ENCODE measurements around the gene MDFI. TPM values are rescaled to one million over a fixed set of nuclear protein-coding genes. Genes with fewer than 3 reads are reported as not detected.

MDFI gene
- total RNA-seq, 1 experiment from 2014 or later: 166 TPM

DNA sequence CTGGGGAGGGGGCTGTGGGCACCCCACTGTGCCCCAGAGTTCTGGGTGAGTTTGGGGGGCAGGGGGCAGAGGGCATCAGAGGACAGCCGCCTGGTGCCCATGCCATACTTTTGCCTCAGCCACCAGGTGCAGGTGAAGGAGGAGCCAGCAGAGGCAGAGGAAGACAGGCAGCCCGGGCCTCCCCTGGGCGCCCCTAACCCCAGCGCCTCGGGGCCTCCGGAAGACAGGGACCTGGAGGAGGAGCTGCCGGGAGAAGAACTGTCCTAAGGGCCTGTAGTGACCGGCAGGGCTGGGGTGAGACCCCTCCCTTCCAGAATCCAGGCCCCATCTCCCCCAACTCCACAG is 39.6 kb upstream of the MDFI start:
- Histone ChIP-seq H3K27ac (no peak overlapping the region), H3K4me1 (no peaks in the 10 kb centered on the region; the same call in 1 of the 2 replicates), H3K27me3 (no peaks in the 10 kb centered on the region), H3K4me3 (no peak overlapping the region), H3K9me3 (replicated peaks) (no peaks in the 10 kb centered on the region), H3K36me3 (peaks cover 4% of the 10 kb centered on the region; the same call in 1 of the 2 replicates)
- no peak for DNase-seq

DNA sequence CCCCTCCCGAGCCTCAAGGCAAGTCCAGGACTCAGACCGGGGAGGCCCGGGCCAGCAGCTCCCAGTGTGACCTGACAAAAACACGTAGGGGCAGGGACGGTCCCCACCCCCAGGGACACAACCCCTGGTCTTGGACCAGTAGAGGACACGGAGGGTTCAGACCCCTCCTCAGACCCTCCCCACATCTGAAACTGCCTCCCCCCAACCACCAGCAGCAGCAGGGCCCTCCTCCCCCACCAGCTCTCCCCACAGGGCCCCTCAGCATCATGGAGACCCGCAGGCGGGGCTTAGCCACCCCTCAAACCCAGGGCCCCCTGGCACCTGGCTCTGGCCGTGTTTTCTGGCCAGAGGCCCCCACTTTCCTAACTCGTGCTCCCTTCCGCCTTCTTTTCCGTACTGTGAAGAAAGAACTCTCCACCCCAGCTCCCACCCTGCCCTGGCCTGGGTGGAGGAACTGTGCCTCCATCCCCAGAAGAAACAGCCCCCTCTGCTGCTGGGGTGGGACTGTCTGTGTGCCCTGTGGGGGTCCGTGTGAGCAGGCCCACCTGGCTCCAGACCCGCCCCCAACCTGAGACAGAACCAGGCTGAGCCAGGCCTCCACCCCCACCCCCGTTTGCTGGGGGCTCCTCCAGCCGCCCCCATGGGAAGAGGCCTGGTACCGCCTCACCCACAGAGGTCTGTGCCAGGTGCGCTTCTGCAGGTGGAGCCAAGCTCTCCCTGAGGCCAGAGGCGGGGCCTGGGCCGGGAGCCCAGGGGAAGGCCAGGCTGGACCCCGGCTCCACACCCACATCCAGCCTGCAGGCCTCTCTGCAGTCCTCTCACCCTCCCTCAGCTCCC is 39.0 kb upstream of the MDFI start:
- Histone ChIP-seq H3K9me3 (replicated peaks) (no peaks in the 10 kb centered on the region), H3K36me3 (peaks cover 4% of the 10 kb centered on the region; the same call in 1 of the 2 replicates), H3K27me3 (no peaks in the 10 kb centered on the region), H3K4me1 (no peaks in the 10 kb centered on the region; the same call in 1 of the 2 replicates), H3K4me3 (no peak overlapping the region), H3K27ac (no peak overlapping the region)
- DNase-seq: no peak

DNA sequence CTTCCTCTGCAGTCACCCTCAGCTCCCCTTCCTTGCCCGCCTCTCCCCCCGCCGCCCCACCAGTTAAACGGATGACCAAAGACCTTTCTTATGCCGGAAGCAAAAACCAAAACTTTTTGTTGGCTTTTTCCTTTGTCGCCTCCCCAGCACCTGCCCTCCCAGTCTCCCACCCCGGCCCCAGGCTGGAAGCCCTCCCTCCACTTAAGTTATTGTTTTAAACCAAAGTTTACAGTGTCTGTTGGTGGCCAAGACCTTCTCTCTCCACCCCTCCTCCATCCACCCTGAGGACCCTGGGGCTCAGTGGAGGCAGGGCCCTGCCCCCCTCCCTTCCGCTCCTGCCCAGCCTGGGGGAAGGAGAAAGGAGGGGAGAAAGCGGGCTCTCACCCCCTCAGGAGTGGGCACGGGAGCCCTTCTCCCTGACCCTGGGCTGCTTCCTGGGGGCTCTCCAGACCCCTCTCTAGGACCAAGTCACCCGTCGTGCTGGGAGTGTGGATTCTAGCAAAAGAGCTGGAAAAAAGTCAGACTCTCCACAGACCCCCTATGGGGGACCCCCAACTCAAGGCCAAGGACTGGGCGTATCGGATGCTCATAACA is 38.3 kb upstream of the MDFI start:
- Histone ChIP-seq H3K4me1 (no peaks in the 10 kb centered on the region; the same call in 1 of the 2 replicates), H3K27me3 (no peaks in the 10 kb centered on the region), H3K9me3 (replicated peaks) (no peaks in the 10 kb centered on the region), H3K4me3 (no peak overlapping the region), H3K36me3 (peaks cover 4% of the 10 kb centered on the region; the same call in 1 of the 2 replicates), H3K27ac (no peak overlapping the region)
- DNase-seq: no peak

DNA sequence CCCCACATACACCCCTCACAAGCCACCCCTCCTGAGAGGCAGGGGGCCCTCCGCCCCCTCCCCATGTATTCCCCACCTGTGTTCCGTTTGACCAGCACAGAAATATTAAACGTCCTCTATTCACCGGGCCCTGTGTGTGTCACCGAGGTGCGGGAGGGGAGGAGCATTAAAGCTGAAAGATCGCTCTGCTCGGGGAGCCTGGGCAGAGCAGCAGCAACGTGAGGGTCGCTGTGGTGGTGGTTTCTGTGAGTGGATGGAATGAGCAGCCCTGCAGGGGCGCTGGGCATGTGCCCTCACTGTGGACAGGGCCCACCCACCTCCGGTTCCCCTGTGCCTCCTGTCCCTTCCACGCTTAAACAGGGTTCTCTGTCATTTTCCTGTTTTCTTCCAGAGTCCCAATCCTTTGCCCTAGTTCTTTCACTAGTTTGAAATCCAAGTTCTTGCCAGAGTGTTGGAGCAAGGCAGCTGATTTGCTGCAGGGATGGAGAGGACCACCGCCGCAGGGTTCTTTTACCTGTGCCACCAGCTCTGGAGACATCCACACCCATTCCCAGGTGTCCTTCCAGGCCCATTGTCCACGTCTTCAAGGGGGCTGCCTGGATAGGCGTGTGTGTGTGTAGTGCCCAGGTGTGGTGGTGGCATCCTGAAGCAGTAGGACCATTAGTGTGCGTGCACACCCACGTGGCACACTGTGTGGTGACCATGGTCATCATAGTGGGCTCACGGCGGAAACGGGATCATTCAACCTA is 37.6 kb upstream of the MDFI start:
- H3K4me1 ChIP-seq: no peaks in the 10 kb centered on the region; the same call in 1 of the 2 replicates
- H3K27me3 ChIP-seq: no peaks in the 10 kb centered on the region
- H3K4me3 ChIP-seq: no peak overlapping the region
- H3K36me3 ChIP-seq: peaks cover 4% of the 10 kb centered on the region; the same call in 1 of the 2 replicates
- H3K9me3 ChIP-seq (replicated peaks): no peaks in the 10 kb centered on the region
- H3K27ac ChIP-seq: no peak overlapping the region
- DNase-seq: no peak

DNA sequence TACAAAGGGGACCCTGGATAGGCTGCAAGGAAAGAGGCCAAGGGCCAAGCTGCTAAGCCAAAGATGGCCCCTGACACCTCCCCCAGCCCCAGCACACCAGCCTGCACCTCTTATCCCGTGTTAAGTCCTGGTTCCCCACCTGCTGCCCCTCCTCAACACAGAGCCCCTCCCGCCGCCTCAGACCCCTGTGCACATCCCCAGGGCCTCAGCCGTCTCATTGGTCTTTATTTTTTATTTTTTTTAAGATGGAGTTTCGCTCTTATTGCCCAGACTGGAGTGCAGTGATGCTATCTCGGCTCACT is 37.1 kb upstream of the MDFI start:
- Histone ChIP-seq H3K27me3 (no peaks in the 10 kb centered on the region), H3K9me3 (replicated peaks) (no peaks in the 10 kb centered on the region), H3K27ac (no peak overlapping the region), H3K36me3 (peaks cover 4% of the 10 kb centered on the region; the same call in 1 of the 2 replicates), H3K4me3 (no peak overlapping the region), H3K4me1 (no peaks in the 10 kb centered on the region; the same call in 1 of the 2 replicates)
- no peak for DNase-seq

DNA sequence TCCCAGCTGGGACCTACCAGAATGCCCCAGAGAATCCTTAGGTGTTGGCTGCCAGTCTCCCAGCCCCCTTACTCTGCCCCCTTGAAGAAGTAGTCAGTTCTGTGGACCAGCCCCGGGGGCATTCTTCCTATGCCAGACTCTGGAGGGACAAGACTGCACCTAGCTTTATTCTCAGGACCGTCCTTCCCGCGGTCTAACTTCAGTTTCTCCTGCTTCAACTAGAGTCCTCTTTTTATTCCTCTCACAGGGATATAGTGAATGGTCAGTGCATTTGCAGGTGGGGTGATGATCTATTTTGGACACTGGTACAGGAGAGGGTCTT is 35.9 kb upstream of the MDFI start:
- H3K27me3 ChIP-seq: no peaks in the 10 kb centered on the region
- H3K4me3 ChIP-seq: no peak overlapping the region
- peak in 1 of 2 experiments; percentile 27 for DNase-seq
- no peaks in the 10 kb centered on the region for H3K36me3 ChIP-seq
- H3K9me3 ChIP-seq (replicated peaks): no peaks in the 10 kb centered on the region
- H3K4me1 ChIP-seq: no peaks in the 10 kb centered on the region; the same call in 1 of the 2 replicates
- no peak overlapping the region for H3K27ac ChIP-seq

DNA sequence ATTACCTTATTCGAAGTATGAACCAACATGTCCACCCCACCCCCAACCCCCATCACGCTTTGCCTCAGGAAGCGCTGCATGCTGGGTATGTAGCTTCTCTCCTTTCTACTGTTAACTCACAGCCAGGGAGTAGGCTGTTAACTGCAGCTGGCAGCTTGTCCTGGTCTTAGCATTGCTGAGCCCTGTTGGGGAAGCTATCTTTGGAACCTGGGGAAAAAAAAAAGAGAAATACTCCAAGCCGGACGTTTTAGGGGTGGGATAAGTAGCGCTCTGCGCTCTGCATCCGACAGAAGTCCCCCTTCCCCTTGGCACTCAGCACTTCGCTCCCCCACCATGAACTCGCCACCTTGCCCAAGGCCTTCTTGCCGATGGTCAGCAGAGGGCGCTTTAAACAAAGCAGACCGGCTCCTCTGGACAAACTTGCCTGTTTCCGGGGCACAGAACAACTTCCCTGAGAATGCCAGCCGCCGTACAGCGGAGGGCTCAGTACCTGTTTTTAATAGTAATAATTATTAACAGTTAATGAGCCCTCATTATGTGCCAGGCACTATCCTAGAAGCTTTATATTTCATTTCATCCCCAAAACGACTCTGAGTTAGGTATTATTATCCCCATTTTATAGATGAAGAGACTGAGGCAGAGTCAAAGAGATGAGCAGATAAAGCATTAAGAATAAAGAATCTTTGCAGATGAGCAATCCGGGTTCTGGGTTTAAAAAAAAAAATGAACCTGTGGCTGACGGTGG is 35.2 kb upstream of the MDFI start:
- peak; percentile 87 to 95 for DNase-seq
- Histone ChIP-seq H3K4me1 (no peaks in the 10 kb centered on the region; the same call in 1 of the 2 replicates), H3K36me3 (no peaks in the 10 kb centered on the region), H3K27me3 (no peaks in the 10 kb centered on the region), H3K4me3 (peak overlapping the region; percentile 14; the same call in 1 of the 2 replicates), H3K27ac (no peak overlapping the region), H3K9me3 (replicated peaks) (no peaks in the 10 kb centered on the region)

DNA sequence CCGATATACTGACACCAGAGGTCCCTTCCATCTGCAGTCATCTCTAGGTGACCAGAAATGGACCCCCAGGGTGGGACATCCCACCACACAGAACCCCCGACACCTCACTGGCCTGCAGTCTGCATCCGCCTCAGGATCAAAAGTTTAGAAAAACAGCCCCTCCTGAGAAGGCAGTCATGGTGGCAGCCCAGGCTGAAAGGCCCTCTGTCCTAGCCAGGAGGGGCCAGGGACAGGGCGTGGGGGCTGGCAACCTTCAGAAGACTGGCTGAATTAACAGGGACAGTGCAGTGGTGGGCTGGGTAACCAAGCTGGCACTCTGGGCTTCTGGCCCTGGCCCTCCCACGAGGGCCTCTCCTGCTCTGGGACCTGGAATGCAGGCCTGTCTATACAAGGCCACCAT is 34.3 kb upstream of the MDFI start:
- H3K4me1 ChIP-seq: no peaks in the 10 kb centered on the region; the same call in 1 of the 2 replicates

DNA sequence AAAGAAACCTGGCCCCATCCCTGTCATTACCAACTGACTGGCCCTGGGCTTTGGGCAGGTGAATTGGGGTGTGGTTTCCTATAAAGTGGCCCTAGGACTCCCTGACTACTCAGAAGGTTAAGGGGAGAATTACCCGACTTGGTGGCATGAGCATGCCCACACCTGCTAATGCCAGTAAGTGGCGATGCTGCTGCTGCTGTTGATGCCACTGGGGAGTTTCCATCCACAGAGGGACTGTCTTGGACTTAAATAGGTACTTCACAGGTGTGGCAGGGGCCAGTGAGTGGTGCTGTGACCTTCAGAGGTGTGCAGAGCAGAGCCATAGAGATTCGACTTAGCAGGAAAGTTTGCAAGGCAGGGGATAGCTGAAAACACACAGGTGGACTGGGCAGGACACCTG is 32.6 kb upstream of the MDFI start:
- Histone ChIP-seq H3K27me3 (no peaks in the 10 kb centered on the region), H3K36me3 (no peaks in the 10 kb centered on the region), H3K9me3 (replicated peaks) (no peaks in the 10 kb centered on the region), H3K4me1 (no peaks in the 10 kb centered on the region; the same call in 1 of the 2 replicates), H3K27ac (no peak overlapping the region), H3K4me3 (no peak overlapping the region)
- DNase-seq: no peak

More for the DNA sequence above, 34.3 kb upstream of the MDFI start:
- Histone ChIP-seq H3K27ac (no peak overlapping the region), H3K4me3 (no peak overlapping the region), H3K36me3 (no peaks in the 10 kb centered on the region), H3K9me3 (replicated peaks) (no peaks in the 10 kb centered on the region), H3K27me3 (no peaks in the 10 kb centered on the region)
- DNase-seq: no peak

DNA sequence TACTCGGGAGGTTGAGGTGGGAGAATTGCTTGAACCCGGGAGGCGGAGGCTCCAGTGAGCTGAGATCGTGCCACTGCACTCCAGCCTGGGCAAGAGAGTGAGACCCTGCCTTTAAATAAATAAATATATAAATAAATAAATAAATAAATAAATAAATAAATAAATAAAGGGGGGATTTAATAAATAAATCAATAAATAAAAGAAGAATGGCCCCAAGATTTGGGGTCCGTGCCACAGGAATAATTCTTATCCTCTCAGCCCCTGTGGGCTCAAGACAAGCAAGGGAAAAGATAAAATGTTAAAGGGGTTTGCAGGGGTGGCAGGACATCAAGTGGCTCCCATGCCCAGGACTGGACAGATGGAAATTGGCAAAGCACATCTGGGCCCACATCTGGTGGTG is 31.2 kb upstream of the MDFI start:
- Histone ChIP-seq H3K4me3 (no peak overlapping the region), H3K36me3 (no peaks in the 10 kb centered on the region), H3K27me3 (no peaks in the 10 kb centered on the region), H3K9me3 (replicated peaks) (no peaks in the 10 kb centered on the region), H3K27ac (no peak overlapping the region), H3K4me1 (no peaks in the 10 kb centered on the region; the same call in 1 of the 2 replicates)
- DNase-seq: no peak

DNA sequence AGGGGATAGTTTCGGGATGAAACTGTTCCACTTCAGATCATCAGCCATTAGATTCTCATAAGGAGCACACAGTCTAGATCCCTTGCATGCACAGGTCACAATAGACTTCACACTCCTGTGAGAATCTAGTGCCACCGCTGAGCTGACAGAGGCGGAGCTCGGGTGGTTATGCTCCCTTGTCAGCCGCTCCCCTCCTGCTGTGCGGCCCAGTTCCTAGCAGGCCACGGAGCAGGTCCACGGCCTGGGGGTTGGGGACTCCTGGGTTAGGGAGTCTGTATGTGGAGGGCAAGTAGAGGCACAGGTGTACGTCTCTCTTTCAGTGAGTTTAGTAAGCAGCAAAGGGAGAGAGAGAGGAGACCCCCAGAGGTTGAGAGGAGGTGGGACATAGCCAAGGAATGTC is 30.5 kb upstream of the MDFI start:
- Histone ChIP-seq H3K27ac (no peak overlapping the region), H3K27me3 (no peaks in the 10 kb centered on the region), H3K4me3 (no peak overlapping the region), H3K4me1 (no peaks in the 10 kb centered on the region; the same call in 1 of the 2 replicates), H3K9me3 (replicated peaks) (no peaks in the 10 kb centered on the region), H3K36me3 (no peaks in the 10 kb centered on the region)
- no peak for DNase-seq

DNA sequence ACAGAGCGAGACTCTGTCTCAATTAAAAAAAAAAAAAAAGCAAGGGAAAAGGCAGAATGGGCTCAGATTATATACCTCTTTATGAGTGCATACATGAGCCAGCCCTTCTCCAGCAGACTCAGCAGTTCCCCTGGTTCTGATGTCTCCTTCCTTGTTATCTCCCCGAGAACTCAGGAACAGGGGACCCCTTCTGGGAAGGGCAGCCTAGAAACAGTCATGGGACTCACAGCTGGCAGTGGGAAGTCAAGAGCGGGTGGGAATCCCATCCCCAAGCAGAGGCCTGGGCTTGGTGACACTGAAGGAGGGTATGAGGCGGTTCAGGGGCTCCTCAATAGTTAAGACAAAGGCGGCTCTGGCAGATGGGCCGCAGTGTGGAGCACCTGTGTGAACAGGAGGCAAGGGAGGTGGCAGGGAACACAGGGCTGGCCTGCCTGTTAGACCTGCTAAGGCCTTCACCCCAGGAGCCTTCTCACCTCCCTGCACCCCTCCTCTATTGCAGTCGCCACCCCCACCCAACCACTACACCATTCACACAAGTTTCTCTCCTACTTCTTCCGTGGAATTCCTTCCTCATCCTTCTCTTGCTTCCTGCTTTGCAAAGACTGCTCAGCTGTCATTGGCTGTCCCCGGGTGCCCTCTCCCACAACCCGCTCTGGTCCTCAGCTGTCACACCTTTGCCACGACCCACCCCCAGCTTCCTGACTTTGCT is 29.7 kb upstream of the MDFI start:
- peak in 1 of 2 experiments; percentile 34 for DNase-seq
- no peaks in the 10 kb centered on the region for H3K27me3 ChIP-seq
- 0 out of 2 replicates have a peak, but pooled peaks cover 3% of the 10 kb centered on the region for H3K9me3 ChIP-seq (replicated peaks)
- no peaks in the 10 kb centered on the region for H3K36me3 ChIP-seq
- H3K4me1 ChIP-seq: no peaks in the 10 kb centered on the region; the same call in 1 of the 2 replicates
- no peak overlapping the region for H3K4me3 ChIP-seq
- H3K27ac ChIP-seq: no peak overlapping the region

DNA sequence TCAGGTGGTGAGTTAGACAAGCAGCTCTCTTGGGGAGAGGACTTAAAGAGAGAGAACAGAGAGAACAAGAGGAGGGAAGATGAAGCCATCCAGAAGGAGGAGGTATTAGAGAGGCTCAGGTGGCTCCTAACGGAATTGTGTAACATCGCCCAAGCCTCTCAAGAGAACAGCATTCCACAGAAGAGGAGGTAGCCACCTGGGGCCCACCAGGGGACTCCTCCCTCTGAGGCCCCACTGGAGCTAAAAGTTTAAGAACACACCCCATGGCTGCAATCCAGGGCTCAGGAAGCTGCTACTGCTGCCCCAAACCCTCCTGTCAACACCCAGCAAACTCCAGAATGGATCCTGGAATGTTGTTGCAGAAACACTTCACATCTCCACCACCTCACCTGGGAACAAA is 23.6 kb upstream of the MDFI start:
- no peaks in the 10 kb centered on the region for H3K27me3 ChIP-seq
- no peaks in the 10 kb centered on the region for H3K4me1 ChIP-seq
- no peak for DNase-seq
- H3K4me3 ChIP-seq: no peak overlapping the region
- H3K36me3 ChIP-seq: no peaks in the 10 kb centered on the region
- 0 out of 2 replicates have a peak, but pooled peaks cover 3% of the 10 kb centered on the region for H3K9me3 ChIP-seq (replicated peaks)
- no peak overlapping the region for H3K27ac ChIP-seq

DNA sequence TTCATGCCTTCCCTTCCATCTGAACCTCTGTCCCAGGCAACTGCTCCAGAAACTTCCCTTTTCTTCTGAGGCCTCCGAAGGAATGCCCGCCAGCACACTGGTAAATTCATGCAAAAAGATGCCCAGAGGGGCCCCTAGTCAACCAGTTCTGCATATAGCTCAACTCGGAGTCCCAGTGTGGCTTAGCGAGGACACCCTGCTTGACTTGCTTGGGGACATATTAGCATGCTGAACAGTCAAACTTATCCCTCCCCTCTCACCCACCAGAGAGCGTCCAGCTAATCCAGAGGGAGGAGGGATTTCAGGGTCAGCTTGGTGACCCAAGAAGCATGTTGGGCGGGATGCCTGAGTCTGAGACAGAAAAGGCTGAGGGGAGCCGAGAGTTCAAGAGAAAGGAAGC is 23.0 kb upstream of the MDFI start:
- no peaks in the 10 kb centered on the region for H3K36me3 ChIP-seq
- no peak overlapping the region for H3K4me3 ChIP-seq
- 0 out of 2 replicates have a peak, but pooled peaks cover 3% of the 10 kb centered on the region for H3K9me3 ChIP-seq (replicated peaks)
- no peak overlapping the region for H3K27ac ChIP-seq
- DNase-seq: no peak
- H3K27me3 ChIP-seq: no peaks in the 10 kb centered on the region
- H3K4me1 ChIP-seq: no peaks in the 10 kb centered on the region
